Posterior vena cava (tissue), 2 donors: Measurements from ENCODE around the gene SERTAD4. TPM values are rescaled to one million over a fixed set of nuclear protein-coding genes. Genes with fewer than 3 reads are reported as not detected.

Source experiments
- DNase-seq: peaks from one replicate; pipeline ENCODE4 v3.0.0-alpha.2; 2020; ENCODE audit warnings: low spot score
- intact Hi-C, 2 donors: fragments of 100-400 bp; cut with DNase I; formaldehyde crosslinking; loops; one replicate each; pipeline versions ENCODE4 v1.14.1 to v1.14.2; 2022 to 2023
- total RNA-seq, 2 donors: library from RNA; stranded (reverse); fragmentation: NEBNext Ultra II Directional; extraction: Animal tissue kit (Norgen Biotek cat#: 25700); gene quantifications; one replicate each; pipeline ENCODE4 v1.2.1, GENCODE V29; 2021
- donor health status: DM: yes; HTN: yes; CAD: no.
- donor health status: DM: yes; HTN: yes; CAD: no.

SERTAD4 gene
- total RNA-seq, 2 donors from 2014 or later, result 1.7 to 2.4 TPM

- DNase-seq, result no peak
- intact Hi-C loops, result loop anchor here in 1 of 2 donors (10.0 kb wide), 1 partner anchor 57 kb away; the partner anchor contains the start of gene SERTAD4
These were observed 59.2 kb downstream of the SERTAD4 start for GRCh38 chr1:210291786-210292230.

GRCh38 chr1:210292231-210292871, 59.8 kb downstream of the SERTAD4 start:
- DNase-seq, result peak; percentile 86
- intact Hi-C loops, result loop anchor here in 1 of 2 donors (10.0 kb wide), 1 partner anchor 58 kb away; the partner anchor contains the start of gene SERTAD4

- intact Hi-C loops, result loop anchor here in 1 of 2 donors (10.0 kb wide), 1 partner anchor 58 kb away; the partner anchor contains the start of gene SERTAD4
These were observed 60.6 kb downstream of the SERTAD4 start for GRCh38 chr1:210293171-210293607.

GRCh38 chr1:210294999-210295745, 62.6 kb downstream of the SERTAD4 start:
- intact Hi-C loops, result loop anchor here in 1 of 2 donors (10.0 kb wide), 1 partner anchor 60 kb away; the partner anchor contains the start of gene SERTAD4

More at GRCh38 chr1:210293171-210293607, 60.6 kb downstream of the SERTAD4 start:
- DNase-seq, result peak; percentile 92

More at GRCh38 chr1:210294999-210295745, 62.6 kb downstream of the SERTAD4 start:
- peak; percentile 84 for DNase-seq

Other genes with a start within 250 kb of the SERTAD4 start
- 1 to 10 TPM; 1.5 to 1.7 TPM for gene HHAT, start 96.1 kb downstream of the SERTAD4 start, total RNA-seq